HG03097 (cell line): ENCODE data around the gene SH3D21.

ENCODE experiments used
- ATAC-seq: cut with Tn5 transposase; IDR thresholded peaks from one replicate; pipeline ENCODE4 v1.9.1; 2021; ENCODE audit not compliant: unreplicated experiment, low FRiP score

The SH3D21 gene

GRCh38 chr1:36303244-36303643 lies 2.9 kb upstream of the SH3D21 start:
- no peak for ATAC-seq

- ATAC-seq, result no peak
Measured at GRCh38 chr1:36303650-36304360, 2.4 kb upstream of the SH3D21 start.

GRCh38 chr1:36304521-36304920 lies 1.6 kb upstream of the SH3D21 start:
- no peak for ATAC-seq

GRCh38 chr1:36304970-36305914 lies 926 bp upstream of the SH3D21 start:
- ATAC-seq, result no peak

DNA sequence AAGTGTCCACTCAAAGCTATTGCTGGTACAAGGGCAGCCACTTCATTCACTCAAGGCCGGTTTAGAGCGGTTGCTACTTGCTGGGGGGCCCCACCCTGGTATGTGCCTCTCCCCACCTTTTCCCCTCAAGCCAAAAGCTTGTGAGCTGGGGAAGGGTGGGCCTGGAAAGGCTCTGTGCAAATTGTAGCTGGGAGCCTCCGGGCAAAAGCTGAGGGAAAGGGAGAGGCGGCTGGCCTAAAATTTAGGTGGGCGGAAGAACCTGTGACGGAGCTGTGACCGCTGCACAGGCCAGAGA lies 306 bp upstream of the SH3D21 start:
- no peak for ATAC-seq

DNA sequence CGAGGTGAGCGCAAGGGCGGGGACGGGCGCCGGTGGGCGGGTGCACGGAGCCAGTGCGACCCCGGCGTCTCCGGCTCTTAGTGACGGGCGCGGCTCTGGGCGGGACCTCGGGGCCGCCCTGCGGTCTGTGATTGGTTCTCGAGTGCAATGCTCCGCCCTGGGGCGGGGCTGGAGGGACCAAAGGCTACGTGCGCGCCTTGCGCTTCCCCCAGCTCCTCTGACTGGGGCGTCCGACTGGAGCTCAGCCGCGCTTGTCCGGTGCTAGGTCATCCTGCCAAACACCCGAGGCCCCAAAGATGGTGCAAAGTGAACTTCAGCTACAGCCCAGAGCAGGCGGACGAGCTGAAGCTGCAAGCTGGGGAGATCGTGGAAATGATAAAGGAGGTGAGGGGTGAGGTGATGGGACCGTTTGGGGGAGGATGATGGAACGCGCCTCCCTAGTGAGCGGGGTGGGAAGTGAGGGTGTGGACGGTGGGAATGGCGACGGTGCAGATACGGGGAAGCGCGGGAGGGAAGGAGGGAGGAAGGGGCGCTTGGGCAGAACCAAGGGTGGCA lies 811 bp downstream of the SH3D21 start:
- peak; percentile 92 for ATAC-seq

- no peak for ATAC-seq
Measured at GRCh38 chr1:36307601-36308330, 1.6 kb downstream of the SH3D21 start.

- no peak for ATAC-seq
Measured at GRCh38 chr1:36309397-36309796, 3.2 kb downstream of the SH3D21 start.

GRCh38 chr1:36320291-36320761 lies 14.2 kb downstream of the SH3D21 start:
- ATAC-seq, result no peak

DNA sequence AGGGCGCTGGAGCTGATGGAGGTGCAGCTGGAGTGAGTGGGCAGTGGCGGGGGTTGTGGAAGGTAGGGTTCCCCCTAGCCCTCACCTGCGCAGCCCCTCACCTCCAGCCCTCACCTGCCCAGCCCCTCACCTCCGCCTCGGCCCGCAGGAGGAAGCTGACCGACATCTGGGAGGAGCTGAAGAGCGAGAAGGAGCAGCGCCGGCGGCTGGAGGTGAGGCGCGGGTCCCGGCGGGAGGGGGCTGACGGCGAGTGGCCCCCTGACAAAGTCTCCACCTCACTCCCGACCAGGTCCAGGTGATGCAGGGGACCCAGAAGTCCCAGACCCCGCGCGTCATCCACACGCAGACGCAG lies 14.6 kb downstream of the SH3D21 start:
- ATAC-seq, result no peak

DNA sequence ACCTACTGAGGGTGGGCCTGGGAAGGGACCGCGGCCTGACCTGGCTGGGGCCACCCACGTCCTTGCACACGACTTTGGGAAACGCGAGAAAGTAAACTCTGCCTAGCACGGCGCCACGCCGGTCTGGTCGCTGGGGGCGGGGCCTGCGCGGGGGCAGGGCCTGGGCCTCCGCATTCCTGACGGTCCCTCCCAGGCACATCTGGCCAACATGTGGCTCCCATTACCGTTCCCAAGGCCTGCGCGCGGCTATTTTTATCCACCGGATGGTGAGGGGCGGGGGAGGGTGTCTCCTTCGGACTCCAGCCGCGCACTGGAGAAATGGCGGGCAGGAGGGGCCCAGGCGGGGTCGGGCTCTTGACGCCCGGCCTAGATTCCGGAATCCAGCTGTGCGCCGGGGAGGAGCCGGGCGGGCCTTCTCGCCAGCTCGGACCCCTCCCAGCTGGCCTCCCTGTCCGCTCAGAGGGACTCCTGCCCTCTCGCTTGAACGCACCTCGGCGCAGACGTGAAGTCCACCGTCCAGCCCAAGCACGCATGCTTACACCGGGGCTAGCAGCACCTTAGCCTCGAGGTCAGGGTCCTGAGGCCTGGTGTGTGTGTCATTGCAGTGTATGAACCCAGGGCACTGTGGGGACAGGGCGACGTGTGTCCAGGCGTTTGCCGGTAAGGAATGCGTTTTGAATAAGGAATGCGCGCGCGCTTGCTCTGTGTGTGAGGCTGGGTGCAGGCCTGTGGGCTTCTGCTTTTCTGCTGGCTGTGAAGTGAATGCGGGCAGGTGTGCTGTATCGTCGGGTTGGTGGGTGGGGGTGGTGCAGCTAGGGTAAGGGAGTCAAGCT lies 15.2 kb downstream of the SH3D21 start:
- no peak for ATAC-seq

- ATAC-seq, result no peak
Measured at GRCh38 chr1:36322041-36322785, 16.0 kb downstream of the SH3D21 start.

- ATAC-seq, result no peak
Measured at GRCh38 chr1:36322786-36323635, 16.8 kb downstream of the SH3D21 start.

GRCh38 chr1:36323636-36324352 lies 17.6 kb downstream of the SH3D21 start, which contains the start of gene EVA1B:
EVA1B (minus strand) TSS chr1:36323645; CDS start chr1:36323037, 608 bp downstream.
- no peak for ATAC-seq

GRCh38 chr1:36324353-36324703 lies 18.2 kb downstream of the SH3D21 start:
- ATAC-seq, result no peak

DNA sequence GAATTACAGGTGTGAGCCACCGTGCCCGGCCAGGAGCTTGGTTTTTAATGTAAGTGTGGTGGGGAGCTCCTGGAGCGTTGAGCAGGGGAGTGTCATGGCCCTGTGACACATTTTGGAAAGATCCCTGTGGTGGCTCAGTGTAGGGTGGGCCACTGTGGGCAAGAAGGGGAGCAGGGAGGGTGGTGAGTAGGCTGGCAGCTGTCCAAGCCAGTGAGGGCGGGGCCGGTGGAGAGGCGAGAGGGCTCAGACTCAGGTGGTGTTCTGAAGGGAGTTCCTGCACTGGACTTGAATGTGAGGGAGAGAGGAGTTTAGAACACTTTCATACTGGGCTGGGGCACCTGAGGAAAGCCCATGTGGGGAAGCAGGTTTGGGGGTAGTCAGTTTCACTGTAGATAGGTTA lies 20.3 kb downstream of the SH3D21 start:
- no peak for ATAC-seq

GRCh38 chr1:36327421-36328087 lies 21.4 kb downstream of the SH3D21 start:
- no peak for ATAC-seq
